T-helper 2 cell treated with Interferon-gamma antibody and Interleukin-4, amounts not matched to agents 100 ng/mL and 5 ng/mL, for 36 hours (primary cell): Measurements from ENCODE around the gene ZNF264. TPM values are rescaled to one million over a fixed set of nuclear protein-coding genes. Genes with fewer than 3 reads are reported as not detected.
"Not testable (repeated sequence)": the region's sequence is repeated elsewhere in the genome, so short reads cannot be mapped to it uniquely, and the experiment has no call there.

Experiments
- intact Hi-C: fragments of 100-400 bp; cut with micrococcal nuclease; formaldehyde crosslinking; loops from one replicate; pipeline ENCODE4 v1.15.1; 2023
- total RNA-seq: library from RNA; stranded (reverse); gene quantifications from 2 replicates; pipeline ENCODE4 v1.2.3, GENCODE V29; 2022

The ZNF264 gene
- total RNA-seq, 1 donor from 2014 or later, result 23.8 TPM

DNA sequence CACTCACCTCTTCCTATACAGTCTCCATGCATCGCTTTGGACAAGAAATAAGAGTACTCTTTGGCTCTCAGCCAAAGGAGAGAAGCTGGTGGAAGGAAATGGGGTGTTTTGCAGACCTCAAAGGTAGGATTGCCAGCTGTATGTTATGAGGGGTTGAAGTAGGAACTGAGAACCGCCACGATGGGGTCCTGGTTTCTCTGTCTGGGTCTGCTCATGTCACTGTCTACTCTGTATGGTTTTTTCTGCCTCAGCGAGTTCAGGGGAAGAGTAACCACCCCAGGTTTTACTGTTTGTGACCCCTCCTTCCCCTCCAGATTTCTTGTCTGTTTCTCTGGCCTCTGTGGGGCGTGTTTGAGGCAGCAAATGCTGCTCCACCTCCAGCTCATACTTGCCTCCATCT is 53.2 kb downstream of the ZNF264 start:
- intact Hi-C loops, result no loop called here

DNA sequence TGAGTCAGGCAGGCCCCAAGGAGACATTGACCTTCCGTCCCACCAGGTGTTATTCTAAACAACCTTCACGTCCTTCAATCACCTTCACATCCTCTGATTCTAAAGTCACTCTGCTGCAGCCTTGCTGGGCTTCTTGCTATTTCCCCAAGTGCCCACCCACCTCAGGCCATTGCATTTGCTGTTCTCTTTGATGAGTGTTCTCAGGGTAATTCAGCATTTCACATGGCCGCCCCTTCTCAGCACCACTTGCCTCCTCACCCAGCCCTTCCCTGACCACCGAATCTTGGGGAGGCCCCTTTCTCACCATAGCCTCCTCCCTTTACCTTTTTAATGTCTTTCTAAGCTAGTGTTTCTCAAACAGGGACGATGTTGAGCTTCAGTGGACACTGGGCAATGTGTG is 53.8 kb downstream of the ZNF264 start:
- intact Hi-C loops, result no loop called here

DNA sequence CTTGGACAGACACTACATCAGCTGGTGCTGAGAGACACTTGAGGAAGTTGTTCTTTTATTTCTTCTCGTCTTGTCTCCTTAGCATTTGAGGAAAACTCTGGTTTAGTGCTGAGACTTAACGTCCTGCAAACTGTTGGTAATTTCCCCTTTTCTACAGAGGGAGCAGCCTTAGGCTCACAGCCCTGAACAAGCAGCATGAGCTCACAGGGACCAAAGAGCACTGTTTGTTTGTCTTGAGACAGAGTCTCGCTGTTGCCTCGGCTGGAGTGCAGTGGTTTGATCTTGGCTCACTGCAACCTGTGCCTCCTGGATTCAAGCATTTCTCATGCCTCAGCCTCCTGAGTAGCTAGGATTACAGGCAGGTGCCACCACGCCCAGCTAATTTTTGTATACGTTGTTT is 54.7 kb downstream of the ZNF264 start:
- intact Hi-C loops, result no loop called here

DNA sequence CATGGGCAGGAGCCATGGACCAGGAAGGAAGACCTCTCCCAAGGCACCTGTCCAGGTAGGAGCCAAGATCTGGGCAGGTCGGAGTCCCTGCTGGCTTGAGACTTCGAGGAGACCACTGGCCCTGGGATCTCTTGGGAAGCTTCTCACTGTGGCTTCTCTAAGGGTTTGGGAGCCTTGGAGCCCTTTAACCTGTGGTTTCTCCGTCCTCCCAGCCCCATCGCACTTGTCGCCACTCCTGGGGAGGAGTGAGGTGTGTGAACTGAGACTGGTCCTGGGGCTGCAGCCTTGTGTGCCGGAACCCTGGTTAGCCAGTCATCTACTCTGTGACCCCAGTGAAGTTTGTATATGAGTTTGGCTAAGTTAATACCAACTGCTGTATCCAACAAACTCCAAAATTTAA is 57.3 kb downstream of the ZNF264 start:
- intact Hi-C loops, result no loop called here

DNA sequence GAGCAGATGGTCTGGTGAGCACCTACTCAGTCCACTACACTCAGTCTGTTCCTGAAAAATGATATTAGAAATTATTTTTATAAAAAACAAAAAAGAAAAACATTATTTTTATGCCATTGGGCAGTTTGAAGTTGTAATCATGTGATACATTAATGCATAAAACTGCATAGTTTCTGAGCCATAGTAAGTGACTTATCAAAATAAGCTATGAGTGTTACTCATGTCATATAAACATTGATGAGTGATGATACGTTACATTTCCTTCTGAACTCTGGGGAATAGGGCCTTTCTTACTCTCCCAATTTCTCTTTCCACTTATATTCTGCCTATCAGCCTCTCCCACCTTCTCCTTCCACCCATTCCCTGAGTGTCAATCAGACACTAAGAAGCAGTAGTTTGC is 58.0 kb downstream of the ZNF264 start:
- intact Hi-C loops, result no loop called here

DNA sequence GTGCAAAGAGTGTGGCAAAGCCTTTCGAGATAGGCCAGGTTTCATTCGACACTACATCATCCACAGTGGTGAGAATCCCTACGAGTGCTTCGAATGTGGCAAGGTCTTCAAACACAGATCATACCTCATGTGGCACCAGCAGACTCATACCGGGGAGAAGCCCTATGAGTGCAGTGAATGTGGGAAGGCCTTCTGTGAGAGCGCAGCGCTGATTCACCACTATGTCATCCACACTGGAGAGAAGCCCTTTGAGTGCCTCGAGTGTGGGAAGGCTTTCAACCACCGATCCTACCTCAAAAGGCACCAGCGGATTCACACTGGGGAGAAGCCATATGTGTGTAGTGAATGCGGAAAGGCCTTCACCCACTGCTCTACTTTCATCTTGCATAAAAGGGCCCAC is 62.5 kb downstream of the ZNF264 start:
- intact Hi-C loops, result not testable (repeated sequence)

DNA sequence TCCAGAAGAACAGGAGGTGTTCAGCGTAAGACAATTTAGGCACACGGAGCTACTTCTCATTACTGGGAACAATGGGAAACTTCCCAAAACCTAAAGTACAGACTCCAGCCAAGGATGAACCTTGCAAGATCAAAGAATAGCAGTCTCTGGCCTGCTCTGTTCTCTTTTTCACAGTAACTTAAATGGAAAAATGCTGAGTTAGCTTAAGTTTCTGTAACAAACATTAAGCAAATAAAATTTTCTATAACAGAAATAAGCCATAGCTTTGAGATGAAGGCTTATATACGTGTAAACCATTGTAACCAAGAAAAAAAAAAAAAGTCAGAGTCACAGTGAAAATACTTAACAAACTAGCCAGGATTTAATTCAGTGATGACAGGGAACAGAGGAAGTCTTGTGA is 70.7 kb downstream of the ZNF264 start:
- intact Hi-C loops, result no loop called here

DNA sequence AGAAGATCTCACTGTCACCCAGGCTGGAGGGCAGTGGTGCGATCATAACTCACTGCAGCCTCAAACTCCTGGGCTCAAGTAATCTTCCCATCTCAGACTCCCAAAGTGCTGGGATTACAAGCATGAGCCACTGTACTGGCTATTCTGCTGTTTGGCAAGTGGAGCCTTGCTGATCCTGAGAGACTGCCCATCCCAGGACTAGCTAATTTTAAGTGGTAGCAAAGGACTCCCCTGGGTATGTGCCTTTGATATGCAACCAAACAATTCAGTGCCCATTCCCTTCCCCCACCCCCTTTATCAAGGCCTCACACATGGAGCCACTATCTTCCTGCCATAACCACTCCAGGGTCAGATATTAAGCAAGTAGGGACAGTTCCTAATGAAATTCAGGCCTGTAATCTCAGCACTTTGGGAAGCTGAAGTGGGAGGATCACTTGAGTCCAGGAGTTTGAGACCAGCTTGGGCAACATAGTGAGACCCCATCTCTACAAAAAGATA is 72.0 kb downstream of the ZNF264 start:
- intact Hi-C loops, result no loop called here

DNA sequence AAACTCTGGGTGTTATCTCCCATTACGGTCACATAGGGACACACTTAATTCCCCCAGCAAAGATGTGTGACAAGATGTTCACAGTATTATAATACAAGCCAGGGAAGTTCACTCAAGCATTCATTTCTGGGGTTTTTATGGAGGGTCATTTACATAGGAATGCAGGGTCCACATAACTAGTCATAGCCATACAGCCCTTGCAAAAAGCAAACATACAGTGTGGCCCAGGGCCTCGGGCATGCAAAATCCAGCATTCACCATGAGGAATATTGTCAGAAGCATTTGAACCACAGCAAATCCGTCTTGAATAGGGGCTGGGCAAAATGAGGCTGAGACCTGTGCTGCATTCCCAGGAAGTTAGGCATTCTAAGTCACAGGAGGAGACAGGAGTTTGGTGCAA is 76.0 kb downstream of the ZNF264 start:
- intact Hi-C loops, result no loop called here

DNA sequence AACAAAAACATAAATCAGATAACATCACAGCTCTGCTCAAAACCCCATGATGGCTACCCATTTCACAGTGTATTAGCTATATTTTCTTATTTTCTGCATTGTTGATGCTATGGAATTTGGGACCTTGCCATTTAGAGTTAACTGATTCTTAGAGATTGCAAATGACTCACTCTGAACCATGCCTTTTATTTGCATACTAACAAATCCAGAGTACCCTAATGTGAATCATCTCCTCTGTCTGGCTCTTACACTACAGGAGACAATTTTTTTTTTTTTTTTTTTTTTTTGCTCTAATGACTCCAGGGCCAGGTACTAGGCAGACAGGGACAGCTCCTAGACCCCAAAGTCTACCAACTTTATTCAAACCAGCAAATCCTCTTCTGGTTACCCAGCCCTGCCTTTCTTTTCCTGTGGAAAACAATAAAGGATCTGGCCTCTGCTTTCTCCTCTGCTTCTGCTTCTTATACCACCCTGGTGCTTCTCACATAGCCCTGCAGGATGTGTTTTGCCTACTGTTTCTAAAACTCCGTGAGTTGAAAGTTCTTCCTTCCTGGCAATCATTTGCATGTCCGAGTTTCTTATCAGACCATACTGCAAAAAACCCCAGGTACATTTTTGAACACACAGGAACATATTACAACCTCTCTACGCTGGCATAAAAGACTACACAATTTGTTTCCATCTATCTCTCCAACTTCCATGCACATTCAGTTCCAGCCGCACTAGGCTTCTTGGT is 78.4 kb downstream of the ZNF264 start:
- intact Hi-C loops, result no loop called here

DNA sequence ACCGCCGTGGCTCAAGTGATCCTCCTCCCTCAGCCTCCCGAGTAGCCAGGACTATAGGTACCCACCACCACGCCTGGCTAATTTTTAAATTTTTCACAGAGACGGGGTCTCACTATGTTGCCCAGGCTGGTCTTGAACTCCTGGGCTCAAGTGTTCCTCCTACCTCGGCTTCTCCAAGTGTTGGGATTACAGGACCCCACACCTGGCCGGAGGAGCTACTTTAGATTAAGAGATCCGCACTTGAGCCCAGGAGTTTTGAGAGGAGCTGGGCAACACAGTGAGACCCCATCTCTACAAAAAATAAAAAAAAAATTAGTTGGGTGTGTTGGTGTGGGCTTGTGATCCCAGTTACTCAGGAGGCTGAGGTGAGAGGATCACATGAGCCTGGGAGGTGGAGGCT is 80.0 kb downstream of the ZNF264 start:
- intact Hi-C loops, result no loop called here

Other genes with a start within 250 kb of the ZNF264 start
- not detected in 2 replicates for gene USP29, start 71.5 kb upstream of the ZNF264 start, total RNA-seq
- gene ZIM3, start 46.3 kb upstream of the ZNF264 start, total RNA-seq, result not detected in 2 replicates
- not detected in 2 replicates for gene DUXA, start 24.0 kb upstream of the ZNF264 start, total RNA-seq
- 0.27 and 0.34 TPM in 2 replicates for gene AURKC, start 39.5 kb downstream of the ZNF264 start, total RNA-seq
- gene ZNF805, start 49.1 kb downstream of the ZNF264 start, total RNA-seq, result 8.1 and 8.4 TPM in 2 replicates
- 33.0 and 37.8 TPM in 2 replicates for gene ZNF460, start 89.0 kb downstream of the ZNF264 start, total RNA-seq
- 6.6 and 7.5 TPM in 2 replicates for gene ZNF543, start 129.0 kb downstream of the ZNF264 start, total RNA-seq
- gene ZNF304, start 159.8 kb downstream of the ZNF264 start, total RNA-seq, result 6.6 and 6.9 TPM in 2 replicates
- 3.8 and 6.6 TPM in 2 replicates for gene TRAPPC2B, start 172.1 kb downstream of the ZNF264 start, total RNA-seq
- 2.2 and 2.8 TPM in 2 replicates for gene ZNF547, start 172.1 kb downstream of the ZNF264 start, total RNA-seq
- 17.1 and 19.9 TPM in 2 replicates for gene ZNF548, start 198.4 kb downstream of the ZNF264 start, total RNA-seq
- gene ZNF17, start 219.7 kb downstream of the ZNF264 start, total RNA-seq, result 11.3 and 12.1 TPM in 2 replicates
- 14.0 and 15.2 TPM in 2 replicates for gene ZNF749, start 243.8 kb downstream of the ZNF264 start, total RNA-seq